HCT116 (cell line): Measurements from ENCODE around the gene POLR3GL.

ENCODE experiments used
- ATF3 ChIP-seq: IDR thresholded peaks from 2 replicates; pipeline ENCODE4 v1.6.1; 2012
- CTCF ChIP-seq, 3 experiments: fragments of 200-600 bp in 1 of 3; sonication (generic) in 1 of 3; IDR thresholded peaks in 2 of 3; conservative IDR thresholded peaks in 1 of 3; 2 replicates each; pipeline ENCODE4 v1.5.1; 2012 to 2017; ENCODE audit warnings: low read depth in 2 of 3, low read length in 2 of 3, antibody characterized with exemption in 1 of 3, borderline replicate concordance in 1 of 3, control low read depth in 1 of 3, mild to moderate bottlenecking in 1 of 3, mixed read lengths in 1 of 3, mixed run types in 1 of 3, moderate library complexity in 1 of 3; ENCODE audit not compliant: insufficient read depth in 1 of 3
- SIN3A ChIP-seq: IDR thresholded peaks from 2 replicates; pipeline ENCODE4 v1.6.1; 2012; ENCODE audit warnings: low read depth
- TCF7L2 ChIP-seq: IDR thresholded peaks from 2 replicates; pipeline ENCODE4 v1.7.0; 2011; ENCODE audit warnings: borderline replicate concordance, inconsistent platforms; ENCODE audit not compliant: insufficient read depth, insufficient read length; ENCODE audit errors: extremely low read depth
- YY1 ChIP-seq: IDR thresholded peaks from 2 replicates; pipeline ENCODE4 v1.6.1; 2011; ENCODE audit warnings: low read length, low read depth, moderate library complexity, mild to moderate bottlenecking; ENCODE audit not compliant: insufficient replicate concordance; ENCODE audit errors: extremely low read depth
- TF ChIP-seq, protein P1 (sequence below): IDR thresholded peaks from 2 replicates; pipeline ENCODE4 v1.6.1; 2011; ENCODE audit warnings: mild to moderate bottlenecking, low read length, moderate library complexity; ENCODE audit not compliant: insufficient replicate concordance; ENCODE audit errors: extremely low read depth

DNA sequence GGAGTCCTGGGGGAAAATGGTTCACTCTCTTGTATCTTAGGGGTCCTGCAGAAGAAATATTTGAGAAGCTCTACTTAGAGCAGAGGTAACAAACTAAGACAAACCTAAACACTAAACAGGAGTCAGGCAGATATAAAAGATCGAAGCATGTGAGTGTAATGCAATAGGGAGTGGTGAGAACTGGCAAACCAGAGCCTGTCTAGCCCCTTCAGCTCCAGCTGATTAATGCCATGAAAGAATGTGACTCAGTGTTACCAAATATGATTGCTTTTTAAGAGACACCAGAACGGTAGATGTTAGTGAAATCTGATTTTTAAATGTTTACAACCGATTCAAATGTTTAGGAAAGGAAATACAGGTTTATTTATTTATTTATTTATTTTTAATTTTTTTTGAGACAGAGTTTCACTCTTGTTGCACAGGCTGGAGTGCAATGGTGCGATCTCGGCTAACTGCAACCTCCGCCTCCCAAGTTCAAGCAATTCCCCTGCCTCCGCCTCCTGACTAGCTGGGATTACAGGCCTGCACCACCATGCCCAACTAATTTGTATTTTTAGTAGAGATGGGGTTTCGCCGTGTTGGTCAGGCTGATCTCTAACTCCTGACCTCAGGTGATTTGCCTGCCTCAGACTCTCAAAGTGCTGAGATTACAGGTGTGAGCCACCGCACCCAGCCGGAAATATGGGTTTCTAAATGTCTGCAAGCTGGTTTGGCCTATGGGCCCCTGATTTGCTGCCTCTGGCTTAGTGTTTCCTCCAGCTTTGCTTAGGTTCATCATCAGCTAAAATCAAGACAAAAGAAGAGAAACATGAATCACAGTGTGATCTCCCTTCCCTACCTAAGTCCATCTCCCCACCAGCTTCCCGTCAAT, 19.7 kb downstream of the POLR3GL start:
- TF ChIP-seq TCF7L2 = no peak
- TF ChIP-seq CTCF (IDR thresholded peaks at IDR 0.05 in 2 of 3, conservative IDR thresholded peaks at IDR 0.05 in 1 of 3; ENCODE audit: borderline replicate concordance in 1 of 3, insufficient read depth in 1 of 3, low read depth in 2 of 3, low read length in 2 of 3) = no peak
- TF ChIP-seq YY1 = no peak
- TF ChIP-seq, protein P1, sequence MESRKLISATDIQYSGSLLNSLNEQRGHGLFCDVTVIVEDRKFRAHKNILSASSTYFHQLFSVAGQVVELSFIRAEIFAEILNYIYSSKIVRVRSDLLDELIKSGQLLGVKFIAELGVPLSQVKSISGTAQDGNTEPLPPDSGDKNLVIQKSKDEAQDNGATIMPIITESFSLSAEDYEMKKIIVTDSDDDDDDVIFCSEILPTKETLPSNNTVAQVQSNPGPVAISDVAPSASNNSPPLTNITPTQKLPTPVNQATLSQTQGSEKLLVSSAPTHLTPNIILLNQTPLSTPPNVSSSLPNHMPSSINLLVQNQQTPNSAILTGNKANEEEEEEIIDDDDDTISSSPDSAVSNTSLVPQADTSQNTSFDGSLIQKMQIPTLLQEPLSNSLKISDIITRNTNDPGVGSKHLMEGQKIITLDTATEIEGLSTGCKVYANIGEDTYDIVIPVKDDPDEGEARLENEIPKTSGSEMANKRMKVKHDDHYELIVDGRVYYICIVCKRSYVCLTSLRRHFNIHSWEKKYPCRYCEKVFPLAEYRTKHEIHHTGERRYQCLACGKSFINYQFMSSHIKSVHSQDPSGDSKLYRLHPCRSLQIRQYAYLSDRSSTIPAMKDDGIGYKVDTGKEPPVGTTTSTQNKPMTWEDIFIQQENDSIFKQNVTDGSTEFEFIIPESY = no peak
- no peak for TF ChIP-seq ATF3
- TF ChIP-seq SIN3A = no peak
